ENCODE measurements around the gene MIDN. TPM values are rescaled to one million over a fixed set of nuclear protein-coding genes. Genes with fewer than 3 reads are reported as not detected.

MIDN gene
- total RNA-seq, 1 donor from 2014 or later: 193 TPM

DNA sequence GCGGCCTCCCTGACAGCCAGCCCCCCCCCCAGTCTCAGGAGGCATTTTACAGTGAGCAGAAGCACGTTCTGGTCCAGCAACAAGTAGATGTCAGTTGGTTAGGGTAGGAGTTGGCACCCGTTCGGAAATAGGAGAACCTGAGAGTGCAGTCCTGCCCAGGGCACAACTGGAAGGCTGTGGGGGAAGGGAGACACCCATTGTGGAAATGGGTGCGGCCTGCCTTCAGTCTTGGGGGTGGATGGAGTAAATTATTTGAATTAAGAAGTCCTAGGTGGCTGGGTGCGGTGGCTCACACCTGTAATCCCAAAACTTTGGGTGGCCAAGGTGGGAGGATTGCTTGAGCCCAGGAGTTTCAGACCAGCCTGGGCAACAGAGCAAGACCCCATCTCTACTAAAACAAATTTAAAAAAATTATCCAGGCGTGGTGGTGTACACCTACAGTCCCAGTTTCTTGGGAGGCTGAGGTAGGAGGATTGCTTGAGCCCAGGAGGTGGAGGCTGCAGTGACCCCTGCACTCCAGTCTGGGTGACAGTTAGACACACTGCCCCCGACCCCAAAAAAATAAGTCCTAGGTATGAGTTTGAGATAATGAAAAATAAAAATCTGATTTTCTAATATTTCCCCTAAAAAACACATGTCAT, 21.9 kb downstream of the MIDN start:
- Mint-ChIP-seq H3K4me3 (ENCODE audit: low read depth) (peak overlapping the region; percentile 82), H3K27me3 (peaks cover 9% of the 10 kb centered on the region), H3K9me3 (ENCODE audit: low read depth) (no peaks in the 10 kb centered on the region), H3K27ac (peak overlapping the region; percentile 95), H3K36me3 (ENCODE audit: insufficient read depth) (peaks cover 24% of the 10 kb centered on the region), H3K4me1 (ENCODE audit: low read depth) (peaks cover 44% of the 10 kb centered on the region)
- no peak for DNase-seq (ENCODE audit: low spot score, unreplicated experiment)
- TF ChIP-seq, protein P1, sequence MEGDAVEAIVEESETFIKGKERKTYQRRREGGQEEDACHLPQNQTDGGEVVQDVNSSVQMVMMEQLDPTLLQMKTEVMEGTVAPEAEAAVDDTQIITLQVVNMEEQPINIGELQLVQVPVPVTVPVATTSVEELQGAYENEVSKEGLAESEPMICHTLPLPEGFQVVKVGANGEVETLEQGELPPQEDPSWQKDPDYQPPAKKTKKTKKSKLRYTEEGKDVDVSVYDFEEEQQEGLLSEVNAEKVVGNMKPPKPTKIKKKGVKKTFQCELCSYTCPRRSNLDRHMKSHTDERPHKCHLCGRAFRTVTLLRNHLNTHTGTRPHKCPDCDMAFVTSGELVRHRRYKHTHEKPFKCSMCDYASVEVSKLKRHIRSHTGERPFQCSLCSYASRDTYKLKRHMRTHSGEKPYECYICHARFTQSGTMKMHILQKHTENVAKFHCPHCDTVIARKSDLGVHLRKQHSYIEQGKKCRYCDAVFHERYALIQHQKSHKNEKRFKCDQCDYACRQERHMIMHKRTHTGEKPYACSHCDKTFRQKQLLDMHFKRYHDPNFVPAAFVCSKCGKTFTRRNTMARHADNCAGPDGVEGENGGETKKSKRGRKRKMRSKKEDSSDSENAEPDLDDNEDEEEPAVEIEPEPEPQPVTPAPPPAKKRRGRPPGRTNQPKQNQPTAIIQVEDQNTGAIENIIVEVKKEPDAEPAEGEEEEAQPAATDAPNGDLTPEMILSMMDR (IDR thresholded peaks at IDR 0.05; ENCODE audit: unreplicated experiment): no peak

GRCh38 chr19:1270854-1271527, 22.6 kb downstream of the MIDN start:
- Mint-ChIP-seq H3K4me3 (ENCODE audit: low read depth) (peak overlapping the region; percentile 82), H3K36me3 (ENCODE audit: insufficient read depth) (peaks cover 24% of the 10 kb centered on the region), H3K4me1 (ENCODE audit: low read depth) (peaks cover 40% of the 10 kb centered on the region), H3K27me3 (peaks cover 9% of the 10 kb centered on the region), H3K9me3 (ENCODE audit: low read depth) (no peaks in the 10 kb centered on the region), H3K27ac (peak overlapping the region; percentile 95)
- TF ChIP-seq, protein P1 (IDR thresholded peaks at IDR 0.05; ENCODE audit: unreplicated experiment): no peak
- no peak for DNase-seq (ENCODE audit: low spot score, unreplicated experiment)

DNA sequence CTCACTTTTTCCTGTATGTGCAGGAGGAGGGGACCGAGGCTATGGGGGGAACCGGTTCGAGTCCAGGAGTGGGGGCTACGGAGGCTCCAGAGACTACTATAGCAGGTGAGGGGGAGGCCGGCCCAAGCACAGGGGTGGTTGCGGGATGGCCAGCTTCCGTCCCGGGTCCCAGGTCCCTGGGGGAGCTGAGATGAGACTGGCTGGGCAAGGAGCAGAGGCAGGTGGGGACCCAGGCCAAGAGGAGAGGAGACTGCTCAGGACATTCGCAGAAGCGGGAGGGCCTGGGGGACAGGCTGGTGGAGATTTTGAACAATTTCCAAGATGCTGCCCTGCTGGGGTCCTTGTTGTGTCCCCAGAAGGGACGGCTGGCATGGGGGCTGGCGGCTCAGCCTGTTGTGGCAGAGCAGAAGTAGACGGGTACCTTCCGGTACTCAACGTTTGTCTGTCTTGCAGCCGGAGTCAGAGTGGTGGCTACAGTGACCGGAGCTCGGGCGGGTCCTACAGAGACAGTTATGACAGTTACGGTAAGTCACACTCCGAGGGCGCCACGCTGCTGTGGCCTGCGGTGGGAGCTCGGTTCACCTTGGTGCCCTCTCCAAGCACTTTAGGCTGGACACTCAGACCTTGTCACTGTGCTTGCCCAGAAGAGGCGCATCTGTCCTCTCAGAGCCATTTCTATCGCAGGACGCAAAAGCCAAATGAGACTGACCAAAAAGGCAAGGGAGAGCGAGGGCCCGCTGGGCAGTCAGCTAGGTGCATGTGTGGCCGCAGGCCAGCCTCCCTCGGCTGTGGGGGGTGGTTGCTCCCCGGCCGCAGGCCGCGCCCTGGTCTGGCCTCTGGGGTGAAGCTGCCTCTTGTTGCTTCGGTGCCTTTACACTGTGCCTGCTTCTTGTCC, 23.4 kb downstream of the MIDN start:
- Mint-ChIP-seq H3K9me3 (ENCODE audit: low read depth) (no peaks in the 10 kb centered on the region), H3K27ac (peak overlapping the region; percentile 95), H3K4me1 (ENCODE audit: low read depth) (peaks cover 40% of the 10 kb centered on the region), H3K36me3 (ENCODE audit: insufficient read depth) (peaks cover 24% of the 10 kb centered on the region), H3K27me3 (peaks cover 9% of the 10 kb centered on the region), H3K4me3 (ENCODE audit: low read depth) (peak overlapping the region; percentile 82)
- TF ChIP-seq, protein P1 (IDR thresholded peaks at IDR 0.05; ENCODE audit: unreplicated experiment): no peak
- no peak for DNase-seq (ENCODE audit: low spot score, unreplicated experiment)

- Mint-ChIP-seq H3K27me3 (peaks cover 3% of the 10 kb centered on the region), H3K27ac (peak overlapping the region; percentile 76), H3K9me3 (ENCODE audit: low read depth) (no peaks in the 10 kb centered on the region), H3K36me3 (ENCODE audit: insufficient read depth) (peaks cover 24% of the 10 kb centered on the region), H3K4me3 (ENCODE audit: low read depth) (peak overlapping the region; percentile 25), H3K4me1 (ENCODE audit: low read depth) (peaks cover 37% of the 10 kb centered on the region)
- TF ChIP-seq, protein P1 (IDR thresholded peaks at IDR 0.05; ENCODE audit: unreplicated experiment): no peak
- no peak for DNase-seq (ENCODE audit: low spot score, unreplicated experiment)
Observed at GRCh38 chr19:1272423-1273262, 24.3 kb downstream of the MIDN start.

All from progenitor cell of endocrine pancreas (in vitro differentiated cells).